Astrocyte (in vitro differentiated cells and primary cell): Measurements from ENCODE around the gene DNAL1. TPM values are rescaled to one million over a fixed set of nuclear protein-coding genes. Genes with fewer than 3 reads are reported as not detected.
A peak's percentile ranks its signal among the peaks of the same experiment; 100 is the strongest.

Source experiments
- DNase-seq: peaks from one replicate; pipeline ENCODE4 v3.0.0-alpha.2; 2010; ENCODE audit warnings: low read depth
- FAIRE-seq: peaks from 2 replicates; lab custom pipeline; 2011; peaks lifted over from hg19 to GRCh38; lab: Jason Lieb, UNC
- H2AFZ ChIP-seq: 2 replicates; pipeline ENCODE4 v1.6.0; 2012; ENCODE audit warnings: low read depth, low read length, inconsistent platforms
- H3K27ac ChIP-seq: 2 replicates; pipeline ENCODE4 v1.5.1; 2011; ENCODE audit warnings: low read depth, low read length, inconsistent platforms
- H3K27me3 ChIP-seq: 2 replicates; pipeline ENCODE4 v1.6.0; 2011; ENCODE audit warnings: low read length, inconsistent platforms; ENCODE audit not compliant: insufficient read depth
- H3K36me3 ChIP-seq: 2 replicates; pipeline ENCODE4 v1.5.1; 2011; ENCODE audit warnings: low read length, inconsistent platforms; ENCODE audit not compliant: insufficient read depth
- H3K4me1 ChIP-seq: 2 replicates; pipeline ENCODE4 v1.5.1; 2011; ENCODE audit warnings: low read length, inconsistent platforms; ENCODE audit not compliant: insufficient read depth
- H3K4me2 ChIP-seq: 2 replicates; pipeline ENCODE4 v1.6.0; 2012; ENCODE audit warnings: low read length, inconsistent platforms
- H3K4me3 ChIP-seq: 2 replicates; pipeline ENCODE4 v1.5.1; 2011; ENCODE audit warnings: low read depth, mild to moderate bottlenecking, low read length, inconsistent platforms; ENCODE audit not compliant: insufficient read depth
- H3K79me2 ChIP-seq: 2 replicates; pipeline ENCODE4 v1.6.0; 2012; ENCODE audit warnings: mild to moderate bottlenecking, low read length, inconsistent platforms; ENCODE audit not compliant: insufficient read depth
- H3K9ac ChIP-seq: 2 replicates; pipeline ENCODE4 v1.6.0; 2012; ENCODE audit warnings: mild to moderate bottlenecking, low read length, inconsistent platforms
- H3K9me3 ChIP-seq: 2 replicates; pipeline ENCODE4 v1.5.1; 2012; ENCODE audit warnings: low read depth, mild to moderate bottlenecking, low read length, inconsistent platforms; ENCODE audit not compliant: insufficient read depth
- H4K20me1 ChIP-seq: 2 replicates; pipeline ENCODE4 v1.6.0; 2012; ENCODE audit warnings: low read length, inconsistent platforms; ENCODE audit not compliant: insufficient read depth
- H3K27ac Mint-ChIP-seq: one replicate; pipeline ENCODE4 v1.8.0; 2021; ENCODE audit warnings: mild to moderate bottlenecking, mixed read lengths; ENCODE audit not compliant: unreplicated experiment
- H3K27me3 Mint-ChIP-seq: one replicate; pipeline ENCODE4 v1.8.0; 2021; ENCODE audit warnings: low read depth, mixed read lengths; ENCODE audit not compliant: unreplicated experiment
- H3K36me3 Mint-ChIP-seq: one replicate; pipeline ENCODE4 v1.8.0; 2021; ENCODE audit warnings: low read depth, mixed read lengths; ENCODE audit not compliant: unreplicated experiment
- H3K4me1 Mint-ChIP-seq: one replicate; pipeline ENCODE4 v1.8.0; 2021; ENCODE audit warnings: low read depth, mixed read lengths; ENCODE audit not compliant: unreplicated experiment
- H3K4me3 Mint-ChIP-seq: one replicate; pipeline ENCODE4 v1.8.0; 2021; ENCODE audit warnings: mild to moderate bottlenecking, moderate library complexity, mixed read lengths; ENCODE audit not compliant: unreplicated experiment
- H3K9me3 Mint-ChIP-seq: one replicate; pipeline ENCODE4 v1.8.0; 2021; ENCODE audit warnings: mild to moderate bottlenecking, mixed read lengths; ENCODE audit not compliant: unreplicated experiment
- CTCF ChIP-seq: IDR thresholded peaks from 2 replicates; pipeline ENCODE4 v1.5.1; 2011; ENCODE audit warnings: low read depth, mild to moderate bottlenecking, inconsistent platforms, low read length, moderate library complexity; ENCODE audit not compliant: insufficient read depth
- EZH2 ChIP-seq: IDR thresholded peaks from 2 replicates; pipeline ENCODE4 v1.6.1; 2012; ENCODE audit warnings: mild to moderate bottlenecking, low read length, inconsistent platforms; ENCODE audit not compliant: insufficient read depth
- total RNA-seq: library from RNA; stranded (reverse); gene quantifications from 2 replicates; pipeline ENCODE4 v1.2.1, GENCODE V29; 2021

Gene DNAL1
- total RNA-seq, 1 donor from 2014 or later: 24.9 TPM

- H3K9ac ChIP-seq: peak overlapping the region; percentile 37
- peak overlapping the region; percentile 50 for H3K4me3 Mint-ChIP-seq
- FAIRE-seq (no peak), DNase-seq (no peak)
- peaks cover 100% of the 10 kb centered on the region for H3K79me2 ChIP-seq
- peaks cover 61% of the 10 kb centered on the region for H3K4me1 ChIP-seq
- no peaks in the 10 kb centered on the region for H3K9me3 Mint-ChIP-seq
- TF ChIP-seq EZH2 (no peak), CTCF (no peak)
- H3K36me3 ChIP-seq: no peaks in the 10 kb centered on the region
- no peak overlapping the region for H2AFZ ChIP-seq
- no peaks in the 10 kb centered on the region for H3K27me3 Mint-ChIP-seq
- no peaks in the 10 kb centered on the region for H3K9me3 ChIP-seq
- H4K20me1 ChIP-seq: peaks cover 100% of the 10 kb centered on the region
- H3K36me3 Mint-ChIP-seq: no peaks in the 10 kb centered on the region
- no peak overlapping the region for H3K27ac ChIP-seq
- peak overlapping the region; percentile 77 for H3K27ac Mint-ChIP-seq
- peaks cover 65% of the 10 kb centered on the region for H3K4me1 Mint-ChIP-seq
- no peak overlapping the region for H3K4me3 ChIP-seq
- H3K27me3 ChIP-seq: no peaks in the 10 kb centered on the region
- H3K4me2 ChIP-seq: peak overlapping the region; percentile 82
These were observed 98.7 kb downstream of the DNAL1 start for GRCh38 chr14:73743431-73743931.

- Mint-ChIP-seq H3K4me3 (peak overlapping the region; percentile 50), H3K27ac (no peak overlapping the region), H3K9me3 (no peaks in the 10 kb centered on the region), H3K27me3 (no peaks in the 10 kb centered on the region), H3K36me3 (no peaks in the 10 kb centered on the region), H3K4me1 (peaks cover 68% of the 10 kb centered on the region)
- H2AFZ ChIP-seq: no peak overlapping the region
- no peak for DNase-seq
- peaks cover 100% of the 10 kb centered on the region for H3K79me2 ChIP-seq
- FAIRE-seq: no peak
- H3K36me3 ChIP-seq: no peaks in the 10 kb centered on the region
- no peaks in the 10 kb centered on the region for H3K9me3 ChIP-seq
- peak overlapping the region; percentile 82 for H3K4me2 ChIP-seq
- no peak overlapping the region for H3K4me3 ChIP-seq
- no peak for TF ChIP-seq CTCF
- TF ChIP-seq EZH2: no peak
- peaks cover 100% of the 10 kb centered on the region for H4K20me1 ChIP-seq
- peaks cover 61% of the 10 kb centered on the region for H3K4me1 ChIP-seq
- no peak overlapping the region for H3K27ac ChIP-seq
- H3K27me3 ChIP-seq: no peaks in the 10 kb centered on the region
- H3K9ac ChIP-seq: no peak overlapping the region
These were observed 99.5 kb downstream of the DNAL1 start for GRCh38 chr14:73744175-73744867.
